RPMI8226 (cell line): ENCODE measurements around the gene CHRNA4.

Source experiments
- DNase-seq: peaks from one replicate; pipeline ENCODE4 v3.0.0-alpha.2; 2015

The CHRNA4 gene

DNA sequence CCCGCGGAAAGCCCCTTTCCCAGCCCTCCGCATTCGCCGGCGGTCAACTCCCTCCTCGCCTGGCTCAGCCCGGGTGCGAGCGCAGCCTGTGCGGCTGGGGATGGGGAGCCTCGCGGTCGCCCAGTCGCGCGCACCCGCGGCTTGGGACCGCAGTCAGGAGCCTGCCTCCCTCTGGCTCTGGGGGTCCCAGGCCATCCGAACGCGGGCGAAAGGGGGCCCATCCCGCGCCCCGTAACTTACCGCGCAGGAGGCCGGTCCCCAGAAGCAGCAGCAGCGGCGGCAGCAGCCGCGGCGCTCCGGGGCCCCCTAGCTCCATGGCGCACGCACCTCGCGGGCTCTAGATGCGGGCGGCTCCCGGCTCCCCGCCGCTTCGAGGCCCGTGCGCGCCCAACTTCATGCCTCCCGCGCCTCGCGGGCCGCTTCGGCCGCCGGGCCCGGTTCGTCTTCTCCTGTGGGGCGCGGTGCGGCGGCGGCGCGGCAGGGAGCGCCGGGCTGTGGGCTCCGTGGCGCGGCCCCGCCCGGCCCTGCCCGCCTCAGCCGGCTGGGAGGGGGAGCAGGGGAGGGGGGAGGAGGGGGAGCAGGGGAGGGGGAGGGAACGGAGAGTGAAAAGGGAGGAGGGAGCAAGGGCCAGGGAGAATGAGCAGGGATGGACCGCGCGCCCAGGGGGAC, at the start of gene CHRNA4:
Gene CHRNA4 (minus strand): TSS at position 500 of the 669 bp plus-strand sequence. CDS start 184 bp downstream, at position 316.
- no peak for DNase-seq

DNA sequence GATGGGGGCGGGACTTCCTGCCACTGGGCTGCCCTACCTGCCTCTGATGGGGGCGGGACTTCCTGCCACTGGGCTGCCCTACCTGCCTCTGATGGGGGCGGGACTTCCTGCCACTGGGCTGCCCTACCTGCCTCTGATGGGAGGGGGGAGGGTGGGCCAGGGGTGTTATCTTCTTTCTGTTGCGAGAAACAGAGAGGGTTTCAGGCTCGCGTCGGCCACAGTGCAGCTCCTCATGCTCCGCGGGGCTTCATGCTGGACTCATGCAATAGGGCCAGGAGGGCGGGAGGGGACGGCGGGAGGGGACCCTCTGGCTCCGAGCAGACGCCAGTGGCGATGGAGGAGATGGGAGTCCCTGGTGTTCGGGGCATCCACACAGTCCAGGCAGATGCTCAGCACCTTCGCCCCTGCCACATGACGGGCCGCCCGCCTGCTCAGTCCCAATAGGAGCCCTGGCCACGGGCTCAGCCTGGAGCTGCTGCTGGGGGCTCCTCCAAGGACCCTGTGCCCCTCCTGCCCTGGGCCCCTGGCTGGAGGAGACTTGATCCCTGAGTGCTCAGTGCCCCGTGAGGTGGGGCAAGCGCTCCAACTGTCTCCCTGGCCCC, 48.8 kb upstream of the CHRNA4 start:
- DNase-seq, result no peak

DNA sequence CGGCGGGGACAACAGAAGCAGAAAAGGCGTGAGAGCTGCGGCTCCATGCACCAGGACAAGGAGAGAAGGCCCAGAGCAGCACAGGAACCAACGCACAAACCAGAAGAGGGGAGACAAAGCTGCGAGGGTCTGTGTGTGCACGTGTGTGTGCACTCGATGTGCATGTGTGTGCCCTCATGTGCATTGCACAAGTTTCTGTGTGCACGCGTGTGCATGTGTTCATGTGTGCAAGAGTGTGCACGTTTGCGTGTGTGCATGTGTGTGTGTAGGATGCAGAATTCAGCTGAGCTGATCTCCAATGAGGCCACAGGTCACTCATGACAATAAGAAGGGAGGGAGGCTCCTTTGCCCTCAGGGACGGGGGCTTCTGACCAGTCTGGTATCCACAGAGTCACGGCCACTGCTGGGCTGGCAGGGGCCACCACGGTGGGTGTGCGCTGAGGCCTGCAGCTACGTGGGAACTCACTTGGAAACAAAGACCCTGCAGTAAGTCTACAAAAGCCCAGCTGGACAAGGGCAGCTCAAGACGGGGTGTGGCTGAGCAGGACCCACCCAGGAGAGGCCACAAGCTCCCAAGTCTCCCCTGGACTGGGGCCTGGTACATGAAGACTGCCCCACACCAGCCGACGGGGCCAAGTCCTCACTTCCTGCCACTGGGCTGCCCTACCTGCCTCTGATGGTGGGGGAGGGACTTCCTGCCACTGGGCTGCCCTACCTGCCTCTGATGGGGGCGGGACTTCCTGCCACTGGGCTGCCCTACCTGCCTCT, 48.1 kb upstream of the CHRNA4 start:
- DNase-seq, result peak; percentile 52

DNA sequence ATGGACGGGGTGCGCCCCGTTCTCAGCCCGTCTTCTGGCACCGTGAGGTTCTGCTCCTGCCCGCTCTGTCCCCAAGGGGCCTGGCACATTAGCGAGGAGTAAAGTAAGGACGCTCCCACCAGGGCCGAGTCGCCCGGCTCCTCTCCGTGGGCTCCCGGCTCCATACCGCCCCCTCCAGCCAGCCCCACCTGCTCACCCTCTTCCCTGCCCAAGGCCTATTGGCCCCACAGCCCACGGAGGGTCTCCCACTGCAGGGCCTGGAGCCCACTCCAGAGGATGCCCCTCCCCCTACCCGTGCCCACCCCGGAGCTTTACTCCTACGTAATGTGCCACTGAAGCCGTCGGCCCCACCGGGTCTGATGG, 47.5 kb upstream of the CHRNA4 start:
- no peak for DNase-seq

DNA sequence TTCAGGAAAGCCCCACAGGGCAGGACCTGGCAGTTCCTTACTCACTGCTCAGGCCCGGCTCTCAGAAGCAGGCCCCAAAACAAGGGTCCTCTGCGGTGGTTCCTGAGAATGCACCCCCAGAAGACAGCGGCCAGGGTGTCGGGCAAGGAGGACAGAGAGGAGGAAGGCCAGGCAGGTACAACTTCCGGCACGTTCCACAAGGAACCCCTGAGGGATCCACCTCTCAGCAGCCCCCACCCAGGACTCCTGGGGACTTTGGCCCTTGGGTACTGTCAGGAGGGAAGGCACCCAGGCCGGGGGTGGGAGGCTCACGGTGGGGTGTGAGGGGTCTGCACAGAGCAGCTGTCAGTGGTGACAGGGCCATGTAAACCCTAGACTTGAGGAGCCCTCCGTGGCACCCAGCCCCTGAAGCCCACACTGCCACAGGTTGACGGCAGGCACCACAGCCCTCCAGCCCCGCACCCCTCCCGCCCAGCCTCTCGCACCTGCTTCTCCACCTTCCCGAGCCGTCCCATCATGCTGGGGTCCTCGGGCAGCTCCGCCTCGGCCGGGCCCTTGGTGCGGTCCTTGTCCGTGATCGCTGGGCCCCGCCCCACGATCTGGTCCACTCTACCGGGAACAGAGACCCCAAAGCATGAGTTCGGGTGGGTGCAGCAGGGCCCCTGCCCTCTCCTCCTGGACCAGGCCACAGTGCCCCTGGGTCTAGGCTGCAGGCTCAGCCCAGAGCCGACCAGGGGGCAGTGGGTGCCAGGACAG, 47.0 kb upstream of the CHRNA4 start:
- no peak for DNase-seq

DNA sequence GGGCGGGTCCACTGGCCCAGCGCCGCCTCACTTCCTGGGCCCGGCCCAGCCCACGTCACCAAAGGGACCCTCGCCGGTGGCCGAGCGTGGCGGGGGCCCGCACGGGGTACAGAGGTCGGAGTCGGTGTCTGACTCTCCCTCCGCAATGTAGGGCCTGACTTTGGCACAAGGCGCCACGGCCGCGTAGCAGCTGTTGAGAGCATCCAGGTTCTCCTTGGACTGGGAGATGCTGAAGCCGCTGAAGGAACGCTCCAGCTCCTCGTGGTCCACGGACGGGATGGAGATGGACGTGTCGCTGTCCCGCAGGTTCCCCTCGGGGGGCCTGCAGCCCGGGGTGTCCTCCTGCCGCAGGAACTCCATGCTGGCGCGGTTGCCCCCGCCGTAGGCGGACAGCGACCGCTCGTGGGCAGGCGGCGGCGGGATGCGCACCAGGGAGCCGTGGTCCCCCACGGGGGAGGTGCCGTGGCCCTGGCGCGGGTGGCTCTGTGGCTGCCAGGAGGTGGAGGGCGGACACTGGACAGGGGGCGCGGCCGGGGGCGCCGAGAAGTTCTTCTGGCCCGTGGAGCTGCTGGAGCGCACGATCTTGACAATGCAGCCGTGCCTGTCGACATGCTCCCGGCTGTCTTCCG, 45.6 kb upstream of the CHRNA4 start:
- DNase-seq, result no peak

DNA sequence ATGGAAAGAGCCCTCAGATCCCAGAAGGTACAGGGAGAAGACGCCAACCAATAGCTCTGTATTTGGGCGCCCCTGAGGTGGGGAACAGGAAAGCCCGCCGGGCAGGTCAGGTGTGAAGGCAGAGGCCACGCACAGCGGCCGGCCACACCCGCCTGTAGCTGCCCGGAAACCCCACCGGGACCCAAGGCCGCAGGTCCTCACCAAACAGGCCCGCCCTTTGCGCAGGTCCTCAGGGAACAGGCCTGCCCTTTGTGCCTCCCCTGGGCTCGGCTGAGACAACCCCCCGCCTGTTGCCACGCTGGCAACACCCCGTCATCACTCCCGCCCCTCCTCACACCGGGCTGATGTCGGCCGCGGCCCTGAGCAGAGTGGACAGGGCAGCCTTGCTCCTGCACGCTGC, 44.9 kb upstream of the CHRNA4 start:
- no peak for DNase-seq

DNA sequence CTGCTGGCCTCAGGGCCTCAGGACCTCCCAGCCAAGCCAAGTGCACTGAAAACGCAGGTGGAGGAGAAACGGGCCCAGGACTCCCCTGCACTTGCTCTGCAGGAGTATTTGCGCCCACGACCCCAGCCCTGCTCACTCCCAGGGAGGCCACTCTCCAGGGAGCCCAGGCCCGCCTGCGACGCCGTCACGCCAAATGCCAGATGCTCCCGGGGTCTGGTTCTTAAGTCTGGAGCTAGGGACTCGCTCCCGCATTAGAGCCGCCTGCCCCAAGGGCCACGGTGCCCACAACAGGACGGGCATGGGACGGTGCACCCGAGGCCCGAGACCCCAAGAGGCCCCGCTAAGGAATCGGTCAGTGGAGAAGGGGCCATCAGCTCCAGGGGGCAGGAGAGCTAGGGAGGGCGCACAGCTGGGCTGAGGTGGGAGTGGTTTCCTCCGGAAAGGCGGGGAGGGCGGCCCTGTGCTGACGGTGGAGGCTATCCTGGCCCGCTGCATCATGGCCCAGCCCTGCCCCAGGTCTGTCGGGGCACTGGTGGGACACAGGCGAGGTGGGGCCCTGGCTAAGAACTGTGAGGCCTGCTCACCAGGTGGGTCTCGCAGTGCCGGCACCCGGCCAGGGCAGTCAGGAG, 44.1 kb upstream of the CHRNA4 start:
- DNase-seq, result no peak

DNA sequence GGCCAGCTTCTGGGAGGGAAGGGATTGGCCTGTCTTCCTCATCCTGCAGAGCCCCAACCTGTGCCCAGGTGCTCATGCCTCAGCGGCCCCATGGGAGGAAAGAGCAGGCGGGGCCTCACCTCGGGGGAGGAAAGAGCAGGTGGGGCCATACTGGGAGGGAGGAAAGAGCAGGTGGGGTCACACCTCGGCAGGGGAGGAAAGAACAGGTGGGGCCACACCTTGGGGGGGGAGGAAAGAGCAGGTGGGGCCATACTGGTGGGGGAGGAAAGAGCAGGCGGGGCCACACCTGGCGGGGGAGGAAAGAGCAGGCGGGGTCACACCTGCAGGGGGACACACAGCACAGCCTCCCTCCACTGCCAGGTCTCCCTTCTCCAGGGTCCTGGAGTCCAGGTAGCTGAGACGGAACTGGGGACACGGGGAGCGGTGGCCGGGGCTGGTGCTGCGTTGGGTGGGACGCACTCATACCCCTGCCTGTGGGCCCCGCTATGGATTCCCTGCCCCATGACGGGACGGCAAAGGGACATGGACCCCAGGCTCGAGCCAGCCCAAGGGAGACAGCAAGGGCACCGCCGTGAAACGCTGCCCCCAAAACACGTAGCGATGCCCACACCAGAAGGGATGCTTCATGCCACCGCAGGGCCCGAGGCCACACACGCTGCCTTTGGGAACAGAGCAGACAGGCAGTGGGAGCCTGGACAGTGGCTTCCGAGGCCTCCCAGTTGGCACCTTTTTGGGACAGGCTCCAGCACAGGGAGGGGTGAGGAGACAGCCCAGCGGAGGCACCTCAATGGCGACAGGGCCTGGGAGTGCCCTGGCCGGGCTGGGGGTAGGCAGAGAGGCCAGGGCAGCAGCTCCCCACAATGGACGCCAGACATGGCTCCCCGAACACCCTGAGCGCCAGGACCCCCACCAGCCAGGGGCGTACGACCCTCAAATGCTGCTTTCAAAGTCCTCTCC, 43.3 kb upstream of the CHRNA4 start:
- peak; percentile 42 for DNase-seq

DNA sequence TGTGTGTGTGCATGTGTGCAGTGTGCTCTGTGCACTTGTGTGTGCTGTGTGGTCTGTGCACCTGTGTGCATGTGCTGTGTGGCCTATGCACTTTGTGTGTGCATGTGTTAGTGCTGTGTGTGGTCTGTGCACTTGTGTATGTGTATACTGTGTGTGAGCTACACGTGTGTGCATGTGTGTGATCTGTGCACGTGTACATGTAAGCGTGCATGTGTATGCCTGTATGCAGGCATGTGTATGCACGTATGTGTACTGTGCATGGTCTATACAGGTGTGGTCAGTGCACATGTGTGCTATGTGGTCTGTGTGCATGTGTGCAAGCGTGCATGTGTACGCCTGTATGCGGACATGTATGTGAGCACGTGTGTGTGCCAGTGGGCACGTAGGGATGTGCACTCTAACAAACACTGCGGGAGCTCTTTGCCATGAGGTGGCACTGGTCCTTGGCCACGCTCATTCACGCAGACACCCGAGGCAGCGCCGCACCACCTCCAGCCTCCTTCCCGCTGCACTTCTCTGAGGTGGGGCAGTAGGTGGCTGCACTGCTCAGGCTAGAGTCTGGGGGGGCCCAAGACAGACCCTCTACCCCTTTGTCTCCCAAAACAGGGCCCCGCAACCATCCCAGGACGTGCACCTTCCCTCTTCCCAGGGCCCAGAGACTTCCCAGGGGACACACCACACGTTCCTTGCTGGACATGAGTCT, 42.4 kb upstream of the CHRNA4 start:
- DNase-seq, result no peak

DNA sequence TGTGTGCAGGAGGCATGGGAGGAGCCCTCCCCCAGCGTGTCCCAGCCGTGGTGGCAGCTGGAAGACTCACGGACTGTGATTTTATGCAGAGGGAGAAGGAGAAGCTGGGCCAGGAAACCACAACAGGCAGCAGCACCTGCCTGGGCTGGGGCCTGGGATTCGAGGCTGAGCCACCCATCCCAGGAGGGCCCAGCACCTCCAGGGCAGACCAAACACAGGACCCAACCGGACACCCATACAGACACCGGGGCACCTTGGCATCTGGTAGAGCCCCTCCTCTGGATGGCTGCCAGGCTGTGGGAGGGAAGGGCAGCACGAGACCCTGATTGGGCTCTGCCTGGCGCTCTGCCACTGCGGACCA, 41.7 kb upstream of the CHRNA4 start:
- peak; percentile 43 for DNase-seq

DNA sequence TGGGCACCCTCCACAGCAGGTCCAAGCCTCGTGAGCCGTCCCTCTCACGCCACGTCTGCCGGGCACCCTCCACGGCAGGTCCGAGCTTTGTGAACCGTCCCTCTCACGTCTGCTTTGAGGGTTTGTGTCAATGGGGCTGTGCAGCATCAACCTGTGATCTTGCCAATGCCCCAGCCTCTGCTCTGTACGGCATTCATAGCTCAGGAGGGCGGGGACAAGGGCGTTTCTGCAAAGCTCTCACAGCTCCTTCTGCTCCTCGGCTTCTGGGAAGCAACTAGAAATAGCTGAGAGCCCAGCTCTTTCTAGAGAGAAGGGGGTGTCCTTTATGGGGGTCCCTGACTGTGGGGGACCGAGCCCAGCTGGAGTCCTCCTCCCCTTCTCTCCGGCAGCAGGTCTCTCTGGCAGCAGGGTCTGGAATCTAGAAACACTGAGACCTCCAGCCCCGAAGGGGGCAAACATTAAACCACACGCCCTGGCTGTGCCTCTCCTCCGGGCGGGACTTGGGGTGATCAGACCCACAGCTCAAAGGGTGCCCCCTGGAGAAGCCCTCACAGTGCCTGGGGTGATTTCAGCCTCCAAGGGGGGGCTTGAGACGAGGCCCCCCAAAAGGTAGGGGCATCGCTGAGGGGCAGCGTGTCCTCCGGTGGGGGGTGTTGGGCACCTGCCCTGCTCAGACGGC, 41.2 kb upstream of the CHRNA4 start:
- DNase-seq, result peak; percentile 66

DNA sequence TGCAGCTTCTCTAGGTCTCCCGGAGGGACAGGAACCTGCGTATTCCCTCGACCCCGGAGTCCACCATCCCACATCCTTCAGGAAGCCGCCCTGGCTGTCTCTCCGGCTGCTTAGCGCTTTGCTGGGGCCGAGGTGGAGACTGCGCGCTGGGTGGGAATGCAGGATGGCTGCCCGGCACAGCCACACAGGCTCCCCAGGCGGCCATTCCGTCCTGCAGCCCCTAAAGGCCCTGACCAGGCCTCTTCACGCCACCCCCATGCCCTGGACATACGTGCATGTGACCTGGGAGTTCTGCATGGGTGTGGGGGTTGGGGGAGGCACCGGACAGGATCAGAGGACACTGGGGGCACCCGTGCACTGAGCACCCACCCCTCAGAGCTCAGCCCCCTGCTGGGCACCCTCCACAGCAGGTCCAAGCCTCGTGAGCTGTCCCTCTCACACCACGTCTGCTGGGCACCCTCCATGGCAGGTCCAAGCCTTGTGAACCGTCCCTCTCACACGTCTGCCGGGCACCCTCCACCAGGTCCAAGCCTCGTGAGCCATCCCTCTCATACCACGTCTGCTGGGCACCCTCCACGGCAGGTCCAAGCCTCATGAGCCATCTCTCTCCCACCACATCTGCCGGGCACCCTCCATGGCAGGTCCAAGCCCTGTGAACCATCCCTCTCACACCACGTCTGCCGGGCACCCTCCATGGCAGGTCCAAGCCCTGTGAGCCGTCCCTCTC, 40.4 kb upstream of the CHRNA4 start:
- DNase-seq, result no peak

DNA sequence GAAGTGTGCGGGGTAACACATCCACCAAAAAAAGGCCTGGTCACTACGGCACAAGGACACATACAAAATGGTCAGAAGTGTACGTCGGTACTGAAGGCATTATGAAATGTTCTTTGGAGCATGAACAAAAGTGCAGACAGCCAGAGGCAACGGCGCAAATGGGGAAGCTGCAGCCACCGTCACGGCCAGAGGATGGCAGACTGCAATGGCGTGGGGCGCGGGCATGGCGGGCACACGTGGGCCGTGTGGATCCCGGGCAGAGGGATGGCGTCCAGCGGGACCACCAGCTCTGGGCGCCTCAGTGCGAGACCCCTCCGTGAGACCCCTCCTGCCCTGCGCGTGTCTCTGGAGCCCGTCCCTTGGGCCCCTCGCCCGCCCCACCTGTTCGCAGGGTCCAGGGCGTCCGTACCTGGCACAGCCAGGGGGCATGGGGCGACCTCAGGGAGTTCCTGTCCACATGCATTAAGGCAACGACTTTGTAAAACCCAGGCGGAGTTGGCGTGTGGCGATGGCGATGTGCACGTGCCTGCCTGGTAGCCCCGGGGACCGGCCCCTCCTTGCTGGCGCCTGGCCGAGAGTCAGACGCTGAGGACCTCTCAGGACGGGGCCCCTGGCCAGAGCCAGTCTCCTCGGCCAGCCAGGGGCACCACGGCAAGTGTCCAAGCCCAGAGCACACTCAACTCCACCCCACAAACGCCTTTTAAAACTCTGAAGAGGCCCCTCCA, 39.5 kb upstream of the CHRNA4 start:
- no peak for DNase-seq

DNA sequence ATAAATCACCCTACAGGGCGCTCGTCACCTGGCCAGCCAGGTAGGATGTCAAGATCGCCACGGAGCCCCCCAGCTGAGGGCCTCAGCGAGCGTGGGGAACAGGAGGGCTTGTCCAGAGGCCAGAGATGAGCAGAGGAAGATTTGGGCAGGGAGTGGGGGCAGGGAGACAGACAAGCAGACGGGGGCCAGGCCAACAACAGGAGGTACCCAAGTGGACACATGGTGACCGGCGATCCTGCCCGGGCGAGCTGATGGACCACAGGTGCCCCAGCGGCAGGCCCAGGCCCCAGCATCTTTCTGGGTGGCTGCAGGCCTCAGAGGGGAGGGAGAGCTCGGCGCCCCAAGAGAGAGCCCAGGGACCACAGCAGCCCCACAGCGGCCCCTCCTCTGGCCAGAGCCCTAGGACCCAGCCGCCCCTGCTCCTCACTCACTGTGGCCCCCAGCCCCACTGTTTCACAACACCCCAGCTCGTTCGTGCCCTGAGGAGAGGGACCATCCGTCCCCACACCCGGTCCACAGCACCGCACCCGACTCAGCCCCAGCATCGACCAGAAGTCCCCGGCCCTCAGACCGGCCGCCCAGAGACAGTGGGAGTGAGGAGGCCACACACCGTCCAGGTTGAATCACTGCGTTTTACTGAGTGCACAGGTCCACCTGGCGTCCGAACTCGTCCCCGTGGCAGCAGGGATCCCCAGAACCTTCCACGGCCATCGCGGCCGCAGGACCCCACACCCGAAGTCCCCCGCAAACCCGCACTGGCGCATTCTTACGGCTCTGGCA, 38.6 kb upstream of the CHRNA4 start:
- no peak for DNase-seq

DNA sequence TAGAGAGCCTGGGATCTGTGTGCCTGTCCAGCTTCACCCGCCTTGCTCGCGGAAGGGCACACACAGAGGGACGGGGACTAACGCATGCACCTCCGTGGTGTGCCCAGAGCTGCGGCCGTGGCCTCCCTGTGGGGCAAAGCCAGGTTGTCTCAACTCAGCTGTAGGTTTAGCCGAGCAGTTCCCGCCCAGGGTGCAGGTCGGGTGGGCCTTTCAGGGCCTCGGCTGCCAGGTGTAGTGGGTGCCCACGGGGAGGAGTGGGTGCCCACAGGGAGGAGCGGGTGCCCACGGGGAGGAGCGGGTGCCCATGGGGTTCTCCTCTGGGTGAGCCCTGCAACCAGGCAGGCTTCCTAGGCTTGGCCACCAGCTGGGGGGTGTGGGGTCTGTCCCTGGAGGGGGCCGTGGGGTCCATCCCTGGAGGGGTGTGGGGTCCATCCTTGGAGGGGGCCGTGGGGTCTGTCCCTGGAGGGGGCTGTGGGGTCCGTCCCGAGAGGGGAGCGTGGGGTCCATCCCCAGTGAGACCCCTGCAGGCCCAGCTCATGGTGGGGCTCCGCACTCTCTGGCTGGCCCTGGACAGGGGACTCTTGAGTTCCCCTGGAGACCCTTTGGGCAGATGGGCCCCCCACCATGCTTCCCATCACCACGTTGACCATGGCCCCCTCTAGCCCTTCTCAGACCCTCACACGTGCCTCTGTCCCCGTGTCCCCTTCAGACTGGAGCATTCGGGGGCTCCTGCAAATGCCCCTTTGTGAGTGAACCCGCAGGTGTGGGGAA, 37.8 kb upstream of the CHRNA4 start:
- DNase-seq, result no peak

DNA sequence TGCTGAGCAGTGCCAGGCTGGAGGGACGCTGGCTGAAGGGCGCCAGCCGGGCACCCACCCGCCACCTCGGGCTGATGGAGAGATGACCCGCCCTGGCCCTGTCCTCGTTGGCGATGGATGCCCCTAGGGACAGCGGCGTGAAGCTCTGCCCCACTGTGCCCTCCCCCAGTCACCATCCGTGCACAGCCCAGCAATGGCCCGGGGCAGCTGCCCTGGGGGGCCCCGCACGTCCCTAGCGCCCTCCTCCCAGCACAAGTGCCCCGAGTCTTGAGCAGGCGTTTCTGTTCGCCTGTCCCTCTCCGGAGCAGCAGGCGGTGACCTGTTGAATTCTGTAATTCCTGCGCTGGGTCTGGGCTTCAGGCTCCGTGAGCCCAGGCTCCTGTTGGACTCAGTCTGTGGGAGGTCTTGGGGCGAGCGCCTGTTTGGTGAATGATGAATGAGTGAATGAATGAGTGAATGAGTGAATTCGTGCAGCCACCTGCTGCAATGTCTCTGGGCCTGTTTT, 36.8 kb upstream of the CHRNA4 start:
- no peak for DNase-seq
